Measurements from ENCODE around the gene CPT1C.

The CPT1C gene

GRCh38 chr19:49676784-49677230 is 14.1 kb upstream of the CPT1C start:
- peak overlapping the region; percentile 100 for H3K27ac ChIP-seq (ENCODE audit: low read depth, low read length)
- H3K36me3 ChIP-seq (ENCODE audit: insufficient read depth, low read length): peaks cover 20% of the 10 kb centered on the region
- peaks cover 10% of the 10 kb centered on the region for H3K4me1 ChIP-seq (ENCODE audit: insufficient read depth, low read length)
- H3K9me3 ChIP-seq (ENCODE audit: insufficient read depth, low read depth, low read length): no peaks in the 10 kb centered on the region
- peak overlapping the region; percentile 100 for H3K9ac ChIP-seq (ENCODE audit: low read depth, low read length)
- WGBS: under 1% methylated on average over 34 of the region's 34 CpGs
- H3K4me3 ChIP-seq (ENCODE audit: low read length): peak overlapping the region; percentile 99
- no peaks in the 10 kb centered on the region for H3K27me3 ChIP-seq (ENCODE audit: insufficient read depth, low read length)

DNA sequence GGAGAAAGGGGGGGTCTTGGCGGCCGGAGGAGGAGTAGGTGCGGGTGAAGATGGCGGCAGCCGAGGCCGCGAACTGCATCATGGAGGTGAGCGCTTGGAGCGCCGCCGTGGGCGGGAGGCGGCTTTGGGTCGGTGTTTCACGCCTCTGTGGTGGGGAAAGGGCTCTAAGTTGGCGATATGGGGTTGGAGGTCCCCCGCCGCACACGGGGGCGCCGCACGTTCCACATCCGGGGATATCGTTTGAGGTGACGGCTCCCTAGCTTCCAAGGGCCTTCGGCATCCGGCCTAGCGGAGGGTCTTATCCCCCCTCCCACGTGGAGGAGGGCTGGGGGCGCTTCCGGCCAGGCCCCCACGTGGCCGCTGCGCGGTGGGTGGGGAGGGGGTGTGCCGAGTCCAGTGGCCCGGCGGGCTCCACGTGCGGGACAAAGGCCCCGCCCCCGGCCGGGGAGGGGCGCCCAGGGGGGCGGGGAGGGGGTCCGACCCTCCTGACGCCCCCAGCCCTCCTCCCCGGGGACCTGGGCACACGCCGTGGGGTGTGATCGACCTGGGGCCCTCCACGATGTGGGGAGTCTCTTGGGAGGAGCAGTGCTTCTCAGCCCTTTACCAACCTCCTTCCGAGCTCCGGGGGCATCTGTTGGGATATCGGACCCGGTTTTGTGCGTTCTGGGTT is 13.6 kb upstream of the CPT1C start, which contains the start of gene PRMT1:
Gene PRMT1 (plus strand): TSS at position 41 of the 670 bp plus-strand sequence. CDS start 10 bp downstream, at position 51.
- under 1% methylated on average over 41 of the region's 57 CpGs for WGBS
- Histone ChIP-seq H3K4me1 (ENCODE audit: insufficient read depth, low read length) (peaks cover 10% of the 10 kb centered on the region), H3K27ac (ENCODE audit: low read depth, low read length) (peak within 1 kb of the TSS; percentile 100), H3K9ac (ENCODE audit: low read depth, low read length) (peak within 1 kb of the TSS; percentile 100), H3K27me3 (ENCODE audit: insufficient read depth, low read length) (no peaks in the 10 kb centered on the region), H3K4me3 (ENCODE audit: low read length) (peak within 1 kb of the TSS; percentile 99), H3K9me3 (ENCODE audit: insufficient read depth, low read depth, low read length) (no peaks in the 10 kb centered on the region), H3K36me3 (ENCODE audit: insufficient read depth, low read length) (peaks cover 25% of the 10 kb centered on the region)

DNA sequence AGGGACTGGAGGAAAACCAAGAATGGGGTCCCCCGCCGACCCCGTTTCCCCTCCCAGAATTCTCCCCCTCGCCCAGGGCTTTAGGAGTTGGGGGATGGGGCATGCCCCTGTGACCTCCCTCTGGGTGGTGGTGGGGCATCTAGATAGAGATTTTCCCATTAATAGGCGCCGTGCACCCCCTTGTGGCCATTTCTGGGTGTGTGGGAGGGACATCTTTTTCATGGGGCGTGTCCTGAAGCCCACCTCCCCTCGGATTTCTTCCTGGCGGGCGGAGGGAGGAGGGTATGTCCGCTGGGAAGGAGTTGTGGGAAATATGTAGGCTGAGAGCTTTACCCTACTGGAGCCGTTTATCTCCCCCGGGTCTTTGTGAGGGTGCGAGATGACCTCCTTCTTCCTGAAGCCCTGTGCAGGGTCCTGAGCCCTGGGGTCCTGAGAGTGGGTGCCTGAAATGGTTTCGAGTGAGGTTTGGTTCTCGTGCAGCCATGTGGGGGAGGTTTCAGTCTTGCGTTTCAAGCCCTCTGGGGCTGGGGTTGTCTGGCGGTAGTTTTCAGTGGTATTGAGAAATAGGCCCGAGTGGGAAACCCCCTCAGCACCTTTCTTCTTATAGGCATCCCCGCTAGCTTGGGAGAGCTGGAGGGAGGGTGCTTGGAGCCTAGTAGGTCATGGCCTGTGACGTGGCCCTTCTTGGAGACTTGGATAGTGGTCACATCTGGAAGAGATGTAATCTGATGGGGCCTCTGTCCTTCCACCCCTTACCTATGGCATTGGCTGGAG is 12.8 kb upstream of the CPT1C start:
- WGBS: 4% methylated on average over 17 of the region's 21 CpGs
- no peaks in the 10 kb centered on the region for H3K9me3 ChIP-seq (ENCODE audit: insufficient read depth, low read depth, low read length)
- H3K4me3 ChIP-seq (ENCODE audit: low read length): peak overlapping the region; percentile 99
- peak overlapping the region; percentile 100 for H3K27ac ChIP-seq (ENCODE audit: low read depth, low read length)
- no peaks in the 10 kb centered on the region for H3K27me3 ChIP-seq (ENCODE audit: insufficient read depth, low read length)
- peaks cover 33% of the 10 kb centered on the region for H3K36me3 ChIP-seq (ENCODE audit: insufficient read depth, low read length)
- peak overlapping the region; percentile 100 for H3K9ac ChIP-seq (ENCODE audit: low read depth, low read length)
- H3K4me1 ChIP-seq (ENCODE audit: insufficient read depth, low read length): peaks cover 10% of the 10 kb centered on the region

- Histone ChIP-seq H3K27ac (ENCODE audit: low read depth, low read length) (no peak overlapping the region), H3K4me3 (ENCODE audit: low read length) (peak overlapping the region; percentile 24; the same call in 1 of the 2 replicates), H3K36me3 (ENCODE audit: insufficient read depth, low read length) (peaks cover 33% of the 10 kb centered on the region), H3K4me1 (ENCODE audit: insufficient read depth, low read length) (peaks cover 10% of the 10 kb centered on the region), H3K27me3 (ENCODE audit: insufficient read depth, low read length) (no peaks in the 10 kb centered on the region), H3K9me3 (ENCODE audit: insufficient read depth, low read depth, low read length) (no peaks in the 10 kb centered on the region), H3K9ac (ENCODE audit: low read depth, low read length) (no peak overlapping the region)
- 75% methylated on average over 11 of the region's 12 CpGs for WGBS
Observed at GRCh38 chr19:49678985-49679770, 11.7 kb upstream of the CPT1C start.

DNA sequence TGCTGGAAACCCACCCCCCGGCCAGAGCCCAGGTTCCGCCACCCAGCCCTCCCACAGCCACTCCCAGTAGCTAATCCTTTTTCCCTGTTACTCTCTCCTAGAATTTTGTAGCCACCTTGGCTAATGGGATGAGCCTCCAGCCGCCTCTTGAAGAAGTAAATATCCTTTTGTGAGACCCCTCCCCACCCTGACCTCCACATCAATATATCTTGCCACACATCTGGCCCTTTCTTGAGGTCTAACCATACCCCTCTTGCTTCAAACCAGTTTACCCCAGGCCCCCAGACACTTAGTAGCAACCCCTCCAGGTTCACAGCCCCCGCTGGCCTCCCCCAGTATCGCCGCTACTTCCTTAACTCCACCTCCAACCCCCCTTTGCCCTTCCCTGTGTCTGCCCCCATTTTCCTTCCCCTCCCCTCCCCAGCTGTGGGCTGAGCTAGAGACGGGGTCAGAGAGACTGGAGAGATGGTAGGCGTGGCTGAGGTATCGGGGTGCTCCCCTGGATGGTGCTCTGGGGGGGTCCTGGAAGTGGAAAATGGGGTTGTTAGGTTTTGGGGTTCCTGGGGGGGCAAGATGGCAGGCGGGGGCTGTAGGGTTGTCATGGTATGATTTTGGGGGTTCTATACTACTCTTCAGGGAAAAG is 11.0 kb upstream of the CPT1C start:
- Histone ChIP-seq H3K27me3 (ENCODE audit: insufficient read depth, low read length) (no peaks in the 10 kb centered on the region), H3K9ac (ENCODE audit: low read depth, low read length) (no peak overlapping the region; the same call in 1 of the 2 replicates), H3K36me3 (ENCODE audit: insufficient read depth, low read length) (peaks cover 40% of the 10 kb centered on the region), H3K4me3 (ENCODE audit: low read length) (peak overlapping the region; percentile 29; the same call in 1 of the 2 replicates), H3K4me1 (ENCODE audit: insufficient read depth, low read length) (peaks cover 10% of the 10 kb centered on the region), H3K27ac (ENCODE audit: low read depth, low read length) (peak overlapping the region; percentile 1; the same call in 1 of the 2 replicates), H3K9me3 (ENCODE audit: insufficient read depth, low read depth, low read length) (no peaks in the 10 kb centered on the region)
- 51% methylated on average over 10 of the region's 10 CpGs for WGBS

GRCh38 chr19:49680421-49681351 is 10.2 kb upstream of the CPT1C start:
- Histone ChIP-seq H3K4me1 (ENCODE audit: insufficient read depth, low read length) (peaks cover 10% of the 10 kb centered on the region), H3K9me3 (ENCODE audit: insufficient read depth, low read depth, low read length) (no peaks in the 10 kb centered on the region), H3K4me3 (ENCODE audit: low read length) (0 out of 2 replicates have a peak overlapping the region, but pooled peaks have one; percentile 14), H3K9ac (ENCODE audit: low read depth, low read length) (no peak overlapping the region; the same call in 1 of the 2 replicates), H3K27me3 (ENCODE audit: insufficient read depth, low read length) (no peaks in the 10 kb centered on the region), H3K27ac (ENCODE audit: low read depth, low read length) (peak overlapping the region; percentile 1; the same call in 1 of the 2 replicates), H3K36me3 (ENCODE audit: insufficient read depth, low read length) (peaks cover 48% of the 10 kb centered on the region)
- 41% methylated on average over 40 of the region's 40 CpGs for WGBS

DNA sequence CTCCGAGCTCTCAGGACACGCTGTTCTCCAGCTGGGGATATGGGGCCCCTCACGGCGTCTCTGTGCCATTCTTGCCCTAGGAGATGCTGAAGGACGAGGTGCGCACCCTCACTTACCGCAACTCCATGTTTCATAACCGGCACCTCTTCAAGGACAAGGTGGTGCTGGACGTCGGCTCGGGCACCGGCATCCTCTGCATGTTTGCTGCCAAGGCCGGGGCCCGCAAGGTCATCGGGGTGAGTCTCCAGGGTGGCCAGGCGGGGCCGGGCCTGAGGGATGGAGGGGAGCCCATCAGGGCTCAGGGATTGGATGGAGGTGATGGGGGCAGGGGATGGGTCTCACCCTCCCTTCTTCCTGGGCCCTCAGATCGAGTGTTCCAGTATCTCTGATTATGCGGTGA is 9.1 kb upstream of the CPT1C start:
- WGBS: 96% methylated on average over 19 of the region's 19 CpGs
- no peak overlapping the region for H3K4me3 ChIP-seq (ENCODE audit: low read length)
- H3K36me3 ChIP-seq (ENCODE audit: insufficient read depth, low read length): peaks cover 57% of the 10 kb centered on the region
- H3K27me3 ChIP-seq (ENCODE audit: insufficient read depth, low read length): no peaks in the 10 kb centered on the region
- H3K4me1 ChIP-seq (ENCODE audit: insufficient read depth, low read length): peaks cover 10% of the 10 kb centered on the region
- no peaks in the 10 kb centered on the region for H3K9me3 ChIP-seq (ENCODE audit: insufficient read depth, low read depth, low read length)
- no peak overlapping the region for H3K9ac ChIP-seq (ENCODE audit: low read depth, low read length)
- H3K27ac ChIP-seq (ENCODE audit: low read depth, low read length): no peak overlapping the region

GRCh38 chr19:49682274-49682673 is 8.6 kb upstream of the CPT1C start:
- 95% methylated on average over 8 of the region's 8 CpGs for WGBS
- H3K9ac ChIP-seq (ENCODE audit: low read depth, low read length): no peak overlapping the region
- no peaks in the 10 kb centered on the region for H3K9me3 ChIP-seq (ENCODE audit: insufficient read depth, low read depth, low read length)
- no peaks in the 10 kb centered on the region for H3K27me3 ChIP-seq (ENCODE audit: insufficient read depth, low read length)
- peaks cover 10% of the 10 kb centered on the region for H3K4me1 ChIP-seq (ENCODE audit: insufficient read depth, low read length)
- H3K27ac ChIP-seq (ENCODE audit: low read depth, low read length): no peak overlapping the region
- no peak overlapping the region for H3K4me3 ChIP-seq (ENCODE audit: low read length)
- H3K36me3 ChIP-seq (ENCODE audit: insufficient read depth, low read length): peaks cover 59% of the 10 kb centered on the region

DNA sequence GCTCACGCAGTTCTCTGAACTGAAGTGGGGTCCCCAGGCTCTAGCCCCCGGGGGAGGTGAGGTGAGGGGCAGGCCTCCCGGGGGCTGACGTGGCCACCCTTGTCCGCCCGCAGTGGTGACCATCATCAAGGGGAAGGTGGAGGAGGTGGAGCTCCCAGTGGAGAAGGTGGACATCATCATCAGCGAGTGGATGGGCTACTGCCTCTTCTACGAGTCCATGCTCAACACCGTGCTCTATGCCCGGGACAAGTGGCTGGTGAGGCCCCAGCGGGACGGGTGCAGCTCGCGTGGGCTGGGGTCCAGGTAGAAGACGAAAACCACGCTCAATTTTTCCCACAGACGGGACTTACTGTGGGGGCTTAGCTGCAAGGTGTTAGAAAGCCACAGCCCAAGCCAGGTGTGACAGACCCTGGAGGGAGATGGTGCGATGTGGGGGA is 7.1 kb upstream of the CPT1C start:
- Histone ChIP-seq H3K27ac (ENCODE audit: low read depth, low read length) (no peak overlapping the region), H3K36me3 (ENCODE audit: insufficient read depth, low read length) (peaks cover 71% of the 10 kb centered on the region), H3K4me3 (ENCODE audit: low read length) (no peak overlapping the region), H3K27me3 (ENCODE audit: insufficient read depth, low read length) (no peaks in the 10 kb centered on the region), H3K9ac (ENCODE audit: low read depth, low read length) (no peak overlapping the region), H3K9me3 (ENCODE audit: insufficient read depth, low read depth, low read length) (no peaks in the 10 kb centered on the region), H3K4me1 (ENCODE audit: insufficient read depth, low read length) (peaks cover 10% of the 10 kb centered on the region)
- WGBS: 97% methylated on average over 18 of the region's 18 CpGs
